Activated CD4-positive, alpha-beta memory T cell treated with anti-CD3 and anti-CD28 coated beads for 36 hours (primary cell): ENCODE results near the gene NR1D2. TPM values are rescaled to one million over a fixed set of nuclear protein-coding genes. Genes with fewer than 3 reads are reported as not detected.

Experiments
- CTCF ChIA-PET: fragments of 350-600 bp; sonication (Branson Sonifier 250); formaldehyde crosslinking; loops from one replicate; lab custom pipeline; 2021; ENCODE audit warnings: antibody characterized with exemption, inconsistent platforms; lab: Charles Lee
- POLR2A ChIA-PET: fragments of 350-600 bp; sonication (Branson Sonifier 250); formaldehyde crosslinking; loops from one replicate; lab custom pipeline; 2021; ENCODE audit warnings: antibody characterized with exemption; lab: Charles Lee
- DNase-seq: peaks from one replicate; pipeline ENCODE4 v3.0.0-alpha.2; 2020
- H3K27ac Mint-ChIP-seq: one replicate; pipeline ENCODE4 v1.8.0; 2021; ENCODE audit warnings: mixed read lengths
- H3K27me3 Mint-ChIP-seq: one replicate; pipeline ENCODE4 v1.8.0; 2021; ENCODE audit warnings: mixed read lengths
- H3K36me3 Mint-ChIP-seq: one replicate; pipeline ENCODE4 v1.8.0; 2021; ENCODE audit warnings: mixed read lengths
- H3K4me1 Mint-ChIP-seq: one replicate; pipeline ENCODE4 v1.8.0; 2021; ENCODE audit warnings: low read depth, mixed read lengths
- H3K4me3 Mint-ChIP-seq: one replicate; pipeline ENCODE4 v1.8.0; 2021; ENCODE audit warnings: mild to moderate bottlenecking, mixed read lengths
- H3K9me3 Mint-ChIP-seq: one replicate; pipeline ENCODE4 v1.8.0; 2021; ENCODE audit warnings: mixed read lengths
- intact Hi-C: fragments of 100-400 bp; cut with micrococcal nuclease; formaldehyde crosslinking; loops from one replicate; pipeline ENCODE4 v1.15.1; 2023
- total RNA-seq, 2 experiments: library from RNA; stranded (reverse); gene quantifications; one replicate each; pipeline ENCODE4 v1.2.3, GENCODE V29; 2021

The NR1D2 gene
- total RNA-seq, 2 experiments from 2014 or later = 5.4 to 5.9 TPM

- CTCF ChIA-PET = no interaction called here
- Mint-ChIP-seq H3K4me3 (no peak overlapping the region), H3K9me3 (no peaks in the 10 kb centered on the region), H3K36me3 (peaks cover 16% of the 10 kb centered on the region), H3K4me1 (peaks cover 7% of the 10 kb centered on the region), H3K27ac (no peak overlapping the region), H3K27me3 (no peaks in the 10 kb centered on the region)
- POLR2A ChIA-PET = no interaction called here
- no peak for DNase-seq
- intact Hi-C loops = no loop called here
Measured at GRCh38 chr3:23968463-23969184, 23.5 kb downstream of the NR1D2 start.

DNA sequence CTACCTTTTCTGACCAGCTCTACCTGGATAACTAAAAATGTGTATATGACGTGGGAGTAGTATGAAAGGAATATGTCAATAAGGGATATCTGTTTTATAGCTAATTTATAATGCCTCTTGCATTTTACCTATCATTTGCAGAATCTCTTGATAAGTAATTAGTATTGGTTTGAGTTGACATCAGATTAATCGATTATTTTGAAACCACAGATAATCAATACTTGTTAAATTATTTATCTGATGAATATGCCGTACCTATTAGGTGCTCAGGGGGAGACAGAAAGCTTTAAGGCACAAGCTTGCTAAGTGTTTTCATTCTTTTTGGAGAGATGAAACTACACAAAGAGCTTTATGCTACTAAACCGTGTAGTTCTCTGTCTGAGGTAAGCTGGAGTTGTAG is 24.3 kb downstream of the NR1D2 start:
- H3K4me3 Mint-ChIP-seq = no peak overlapping the region
- CTCF ChIA-PET = interaction anchor here (1.0 kb wide), 1 partner anchor 9 kb away, joined by 3 read pairs; no protein-coding TSS in a partner anchor
- no peaks in the 10 kb centered on the region for H3K9me3 Mint-ChIP-seq
- peaks cover 7% of the 10 kb centered on the region for H3K4me1 Mint-ChIP-seq
- POLR2A ChIA-PET = no interaction called here
- no peak for DNase-seq
- intact Hi-C loops = no loop called here
- no peaks in the 10 kb centered on the region for H3K27me3 Mint-ChIP-seq
- H3K27ac Mint-ChIP-seq = no peak overlapping the region
- peaks cover 13% of the 10 kb centered on the region for H3K36me3 Mint-ChIP-seq

GRCh38 chr3:23971684-23972083 is 26.6 kb downstream of the NR1D2 start:
- no peak overlapping the region for H3K27ac Mint-ChIP-seq
- CTCF ChIA-PET = no interaction called here

GRCh38 chr3:23976555-23976954 is 31.5 kb downstream of the NR1D2 start:
- no peak overlapping the region for H3K27ac Mint-ChIP-seq

More at GRCh38 chr3:23971684-23972083, 26.6 kb downstream of the NR1D2 start:
- H3K36me3 Mint-ChIP-seq = peaks cover 14% of the 10 kb centered on the region
- no peaks in the 10 kb centered on the region for H3K27me3 Mint-ChIP-seq
- peaks cover 4% of the 10 kb centered on the region for H3K4me1 Mint-ChIP-seq
- intact Hi-C loops = no loop called here
- no peak for DNase-seq
- H3K4me3 Mint-ChIP-seq = no peak overlapping the region
- no peaks in the 10 kb centered on the region for H3K9me3 Mint-ChIP-seq
- POLR2A ChIA-PET = no interaction called here

DNA sequence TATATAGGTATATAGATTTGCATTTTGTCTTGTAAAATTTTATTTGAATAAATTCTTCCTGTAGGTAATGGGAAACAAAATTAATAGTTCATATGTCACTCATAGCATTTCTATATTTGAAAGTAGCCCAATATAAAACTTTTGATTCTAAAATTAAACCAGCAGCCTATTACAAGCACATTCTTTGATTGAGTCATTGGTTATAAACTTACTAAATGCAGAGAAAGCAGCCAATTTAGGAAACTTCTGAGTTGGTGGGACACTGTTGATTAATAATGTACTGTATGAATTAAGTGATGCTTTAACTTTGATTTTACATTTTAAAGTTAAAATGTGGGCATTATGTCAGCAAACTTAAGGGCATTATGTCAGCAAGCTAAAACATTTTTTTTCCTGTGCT is 34.5 kb downstream of the NR1D2 start:
- H3K9me3 Mint-ChIP-seq = no peaks in the 10 kb centered on the region
- DNase-seq = no peak
- CTCF ChIA-PET = no interaction called here
- H3K36me3 Mint-ChIP-seq = peaks cover 14% of the 10 kb centered on the region
- no peaks in the 10 kb centered on the region for H3K4me1 Mint-ChIP-seq
- no peak overlapping the region for H3K27ac Mint-ChIP-seq
- POLR2A ChIA-PET = no interaction called here
- no peak overlapping the region for H3K4me3 Mint-ChIP-seq
- intact Hi-C loops = no loop called here
- no peaks in the 10 kb centered on the region for H3K27me3 Mint-ChIP-seq

More at GRCh38 chr3:23976555-23976954, 31.5 kb downstream of the NR1D2 start:
- no peaks in the 10 kb centered on the region for H3K9me3 Mint-ChIP-seq
- H3K4me1 Mint-ChIP-seq = no peaks in the 10 kb centered on the region
- CTCF ChIA-PET = no interaction called here
- intact Hi-C loops = no loop called here
- peaks cover 14% of the 10 kb centered on the region for H3K36me3 Mint-ChIP-seq
- H3K4me3 Mint-ChIP-seq = no peak overlapping the region
- POLR2A ChIA-PET = no interaction called here
- H3K27me3 Mint-ChIP-seq = no peaks in the 10 kb centered on the region
- DNase-seq = no peak

- H3K4me1 Mint-ChIP-seq = no peaks in the 10 kb centered on the region
- H3K27ac Mint-ChIP-seq = no peak overlapping the region
- H3K27me3 Mint-ChIP-seq = no peaks in the 10 kb centered on the region
- H3K36me3 Mint-ChIP-seq = peaks cover 9% of the 10 kb centered on the region
- ChIA-PET POLR2A (no interaction called here), CTCF (interaction anchor here (1.1 to 1.3 kb wide), 2 partner anchors 18 to 92 kb away, joined by 3 to 4 read pairs; no protein-coding TSS in a partner anchor)
- H3K9me3 Mint-ChIP-seq = no peaks in the 10 kb centered on the region
- no peak for DNase-seq
- intact Hi-C loops = no loop called here
- H3K4me3 Mint-ChIP-seq = no peak overlapping the region
Measured at GRCh38 chr3:23981136-23981535, 36.0 kb downstream of the NR1D2 start.

DNA sequence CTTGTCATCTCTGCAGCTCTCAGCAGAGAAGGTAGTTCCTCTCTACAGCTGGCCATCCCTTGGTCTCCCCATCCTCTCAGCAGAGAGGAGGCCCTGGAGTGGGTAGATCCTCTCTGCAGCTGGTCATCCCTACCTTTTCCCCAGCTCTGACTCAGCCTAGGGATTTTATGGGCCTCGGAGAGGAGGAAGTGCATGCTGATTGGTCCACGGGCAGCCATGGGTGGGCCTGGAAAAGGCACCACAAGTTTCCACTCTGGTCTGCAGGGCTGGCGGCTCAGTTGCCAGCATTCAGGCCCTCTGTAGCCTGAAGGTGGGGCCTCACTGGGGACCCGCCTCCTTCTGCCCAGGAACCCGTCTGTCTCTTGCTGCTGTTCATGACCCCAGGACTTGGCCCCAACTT is 36.9 kb downstream of the NR1D2 start:
- Mint-ChIP-seq H3K4me3 (no peak overlapping the region), H3K27me3 (no peaks in the 10 kb centered on the region), H3K36me3 (peaks cover 4% of the 10 kb centered on the region), H3K27ac (no peak overlapping the region), H3K4me1 (no peaks in the 10 kb centered on the region), H3K9me3 (no peaks in the 10 kb centered on the region)
- intact Hi-C loops = no loop called here
- DNase-seq = no peak
- ChIA-PET POLR2A (no interaction called here), CTCF (interaction anchor here (1.1 kb wide), 1 partner anchor 93 kb away, joined by 3 read pairs; no protein-coding TSS in a partner anchor)

DNA sequence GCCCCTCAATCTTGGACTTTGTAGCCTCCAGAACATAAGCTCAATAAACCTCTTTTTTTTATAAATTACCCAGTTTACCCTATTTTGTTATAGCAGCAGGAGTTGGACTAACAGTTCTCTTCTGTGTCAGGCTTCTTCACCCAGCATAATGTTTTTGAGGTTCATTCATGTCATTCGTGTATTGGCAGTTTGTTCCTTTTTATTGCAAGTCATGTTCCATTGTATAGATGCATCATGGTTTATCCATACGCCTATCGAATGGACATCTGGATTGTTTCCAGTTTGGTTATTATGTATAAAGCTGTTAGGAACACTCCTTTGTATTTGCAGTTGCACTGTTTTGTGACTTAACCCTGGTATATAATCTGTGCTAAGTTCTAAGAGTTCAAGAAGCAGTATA is 39.8 kb downstream of the NR1D2 start:
- CTCF ChIA-PET = interaction anchor here (1.3 kb wide), 1 partner anchor 96 kb away, joined by 4 read pairs; no protein-coding TSS in a partner anchor
- H3K4me1 Mint-ChIP-seq = no peaks in the 10 kb centered on the region
- intact Hi-C loops = no loop called here
- H3K27me3 Mint-ChIP-seq = no peaks in the 10 kb centered on the region
- H3K27ac Mint-ChIP-seq = no peak overlapping the region
- H3K36me3 Mint-ChIP-seq = no peaks in the 10 kb centered on the region
- DNase-seq = no peak
- H3K4me3 Mint-ChIP-seq = no peak overlapping the region
- POLR2A ChIA-PET = no interaction called here
- no peaks in the 10 kb centered on the region for H3K9me3 Mint-ChIP-seq

DNA sequence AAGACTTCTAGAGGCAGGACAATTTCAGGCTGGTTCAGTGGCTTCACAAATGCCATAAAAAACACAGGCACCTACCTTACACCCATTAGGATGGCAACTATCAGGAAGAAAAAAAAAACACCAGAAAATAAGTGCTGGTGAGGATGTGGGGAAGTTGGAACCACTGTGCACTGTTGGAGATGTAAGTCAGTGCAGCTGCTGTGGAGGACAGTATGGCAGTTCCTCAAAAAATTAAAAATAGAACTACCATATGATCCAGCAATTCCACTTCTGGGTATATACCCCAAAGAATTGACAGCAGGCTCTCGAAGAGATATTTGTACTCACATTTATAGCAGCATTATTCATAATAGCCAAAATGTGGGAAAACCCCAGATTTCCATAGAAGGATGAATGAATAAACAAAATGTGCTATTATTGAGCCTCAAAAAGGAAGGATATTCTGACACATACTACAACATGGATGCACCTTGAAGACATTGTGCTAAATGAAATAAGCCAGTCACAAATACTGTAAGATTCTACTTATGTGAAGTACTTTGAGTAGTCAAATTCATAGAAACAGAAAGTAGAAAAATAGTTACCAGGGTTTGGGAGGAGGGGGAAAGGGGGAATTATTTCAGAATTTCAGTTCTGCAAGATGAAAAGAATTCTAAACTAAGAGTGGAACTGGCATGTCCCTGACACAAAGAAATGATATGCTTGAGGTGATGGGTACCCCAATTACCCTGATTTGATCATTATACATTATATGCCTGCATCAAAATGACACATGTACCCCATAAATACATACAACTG is 40.9 kb downstream of the NR1D2 start:
- ChIA-PET CTCF (interaction anchor here (1.3 kb wide), 1 partner anchor 97 kb away, joined by 4 read pairs; no protein-coding TSS in a partner anchor), POLR2A (no interaction called here)
- Mint-ChIP-seq H3K9me3 (no peaks in the 10 kb centered on the region), H3K27me3 (no peaks in the 10 kb centered on the region), H3K4me3 (no peak overlapping the region), H3K4me1 (no peaks in the 10 kb centered on the region), H3K27ac (no peak overlapping the region), H3K36me3 (no peaks in the 10 kb centered on the region)
- DNase-seq = no peak
- intact Hi-C loops = no loop called here

DNA sequence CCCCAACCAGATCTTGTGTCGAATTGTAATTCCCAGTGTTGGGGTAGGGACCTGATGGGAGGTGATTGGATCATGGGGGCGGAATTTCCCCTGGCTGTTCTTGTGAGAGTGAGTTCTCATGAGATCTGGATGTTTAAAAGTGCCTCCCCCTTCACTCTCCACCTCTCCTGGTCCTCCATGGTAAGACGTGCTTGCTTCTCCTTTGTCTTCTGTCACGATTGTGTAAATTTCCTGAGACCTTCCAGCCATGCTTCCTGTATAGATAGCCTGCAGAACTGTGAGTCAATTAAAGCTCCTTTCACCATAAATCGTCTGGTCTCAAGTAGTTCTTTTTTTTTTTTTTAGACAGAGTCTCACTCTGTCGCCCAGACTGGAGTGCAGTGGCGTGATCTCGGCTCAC is 42.3 kb downstream of the NR1D2 start:
- ChIA-PET POLR2A (no interaction called here), CTCF (no interaction called here)
- H3K4me1 Mint-ChIP-seq = peaks cover 4% of the 10 kb centered on the region
- no peak overlapping the region for H3K4me3 Mint-ChIP-seq
- intact Hi-C loops = no loop called here
- no peaks in the 10 kb centered on the region for H3K9me3 Mint-ChIP-seq
- H3K27ac Mint-ChIP-seq = no peak overlapping the region
- no peak for DNase-seq
- no peaks in the 10 kb centered on the region for H3K27me3 Mint-ChIP-seq
- H3K36me3 Mint-ChIP-seq = no peaks in the 10 kb centered on the region

DNA sequence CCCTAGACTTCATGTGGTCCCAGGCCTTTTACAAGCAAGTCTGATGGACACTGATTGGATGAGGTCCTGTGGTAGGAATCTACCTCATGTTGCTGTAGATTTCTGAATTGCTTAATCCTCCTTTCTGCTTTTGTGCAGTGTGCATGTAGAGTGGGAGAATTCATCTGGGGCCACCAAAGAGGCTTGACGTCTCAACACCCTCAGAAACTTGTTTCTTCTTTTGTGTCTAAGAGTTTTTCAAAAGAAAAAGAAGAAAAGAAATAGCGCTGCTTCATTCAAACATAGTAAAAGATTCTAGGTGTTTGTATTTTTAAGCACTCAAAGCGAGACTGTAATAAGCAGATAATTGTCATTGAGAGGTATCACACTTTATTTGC is 46.2 kb downstream of the NR1D2 start:
- no peak for DNase-seq
- H3K4me3 Mint-ChIP-seq = no peak overlapping the region
- H3K4me1 Mint-ChIP-seq = peaks cover 4% of the 10 kb centered on the region
- no peaks in the 10 kb centered on the region for H3K36me3 Mint-ChIP-seq
- no peaks in the 10 kb centered on the region for H3K9me3 Mint-ChIP-seq
- no peak overlapping the region for H3K27ac Mint-ChIP-seq
- intact Hi-C loops = no loop called here
- no peaks in the 10 kb centered on the region for H3K27me3 Mint-ChIP-seq
- CTCF ChIA-PET = interaction anchor here (1.4 kb wide), 1 partner anchor 102 kb away, joined by 3 read pairs; no protein-coding TSS in a partner anchor
- POLR2A ChIA-PET = no interaction called here
